Measurements from ENCODE around the gene CC2D2A.

DNA sequence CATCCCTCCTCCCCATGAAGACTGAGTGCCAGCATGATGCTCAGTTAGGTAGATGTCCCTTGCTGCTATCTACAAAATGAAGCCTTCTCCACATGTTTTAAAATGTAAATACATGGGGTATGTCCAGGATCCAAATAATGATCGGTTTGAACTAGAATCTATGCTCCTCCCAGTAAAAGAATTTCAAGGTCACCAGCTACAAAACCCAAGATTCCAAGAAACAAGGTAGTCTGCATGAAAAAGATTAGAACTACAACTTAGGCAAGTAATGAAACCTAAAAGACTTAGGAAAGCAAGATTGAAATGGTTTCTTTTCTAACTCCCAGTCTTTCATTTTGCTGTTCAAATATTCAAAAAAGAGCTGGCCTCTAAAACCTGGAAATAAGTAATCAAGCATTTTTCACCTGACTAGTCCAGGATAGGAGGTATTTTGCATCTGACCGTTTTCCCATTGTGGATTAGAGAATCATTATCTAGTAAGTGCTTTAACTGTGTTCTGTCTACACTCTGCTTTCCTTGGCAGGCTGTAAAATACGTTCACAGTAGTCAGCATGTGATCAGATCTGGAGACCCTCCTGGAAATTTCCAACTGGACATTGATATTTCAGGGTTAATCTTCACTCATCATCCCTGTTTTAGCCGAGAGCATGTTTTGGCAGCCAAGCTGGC, 57.4 kb downstream of the CC2D2A start:
- TF ChIP-seq CTCF (IDR thresholded peaks at IDR 0.05 in 8 of 11, conservative IDR thresholded peaks at IDR 0.05 in 3 of 11) (no peak), POLR2AphosphoS5 (IDR thresholded peaks at IDR 0.05) (no peak), POLR2A (IDR thresholded peaks at IDR 0.05) (no peak)
